Thyroid gland (tissue), 4 donors: Measurements from ENCODE around the gene LATS1.

Experiments
- CTCF ChIP-seq, 6 experiments: fragments of 200-600 bp in 3 of 6; fragments of 450-650 bp in 3 of 6; sonication (generic) in 3 of 6; IDR thresholded peaks; one replicate each; pipeline ENCODE4 v1.5.1; 2016 to 2019; ENCODE audit warnings: antibody characterized with exemption in 6 of 6, mild to moderate bottlenecking in 2 of 6, inconsistent platforms in 1 of 6, moderate library complexity in 1 of 6
- POLR2A ChIP-seq, 2 donors: fragments of 450-650 bp; IDR thresholded peaks; one replicate each; pipeline ENCODE4 v1.6.1; 2017; ENCODE audit warnings: antibody characterized with exemption in 2 of 2, mild to moderate bottlenecking in 2 of 2, moderate library complexity in 1 of 2

- TF ChIP-seq CTCF (IDR thresholded peaks at IDR 0.05) (no peak), POLR2A (IDR thresholded peaks at IDR 0.05) (no peak)
These were observed 46.0 kb upstream of the LATS1 start for GRCh38 chr6:149763866-149764265.
